CD4-positive, alpha-beta T cell treated with Interleukin-1 beta for 1 hour (primary cell): ENCODE data around the gene UBE2M.
A peak's percentile ranks its signal among the peaks of the same experiment; 100 is the strongest.

ENCODE experiments used
- DNase-seq, 2 donors: peaks; one replicate each; pipeline ENCODE4 v3.0.0-alpha.2; 2020 to 2022

UBE2M gene

DNA sequence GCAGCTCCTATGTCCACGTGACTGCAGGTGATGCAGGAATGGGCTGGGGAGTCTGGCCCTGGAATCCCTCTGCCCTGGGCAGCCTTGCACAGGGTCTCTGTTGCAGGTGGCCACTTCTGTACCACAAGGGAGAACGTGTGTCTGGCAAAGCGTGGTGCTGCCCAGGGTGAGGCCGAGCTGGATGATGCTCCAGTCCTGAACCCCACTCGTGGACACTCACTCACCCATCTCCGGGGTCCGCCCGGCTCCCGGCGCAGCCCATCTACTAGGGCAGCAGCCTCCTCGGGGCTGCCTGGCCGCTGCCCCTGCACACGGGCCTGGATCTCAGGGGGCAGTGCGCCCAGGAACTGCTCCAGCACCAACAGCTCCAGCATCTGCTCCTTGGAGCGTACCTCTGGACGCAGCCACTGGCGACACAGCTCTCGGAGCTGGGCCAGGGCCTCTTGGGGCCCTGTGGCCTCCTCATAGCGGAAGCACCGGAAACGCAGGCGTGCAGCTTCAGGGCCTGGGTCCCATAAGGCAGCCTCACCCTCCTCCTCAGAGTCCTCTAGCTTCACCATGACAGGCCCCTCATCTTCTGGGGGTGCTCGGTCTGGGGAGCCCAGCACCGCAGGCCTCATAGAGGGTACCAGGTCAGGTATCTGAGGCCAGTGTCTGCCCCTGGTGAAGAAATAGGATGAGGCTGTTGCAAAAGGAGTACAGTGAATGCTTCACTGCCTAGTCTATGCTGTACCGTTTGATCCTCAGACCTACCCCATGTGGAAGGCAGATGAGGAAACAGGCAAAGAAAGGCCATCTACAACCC is 12.6 kb upstream of the UBE2M start:
- no peak for DNase-seq

DNA sequence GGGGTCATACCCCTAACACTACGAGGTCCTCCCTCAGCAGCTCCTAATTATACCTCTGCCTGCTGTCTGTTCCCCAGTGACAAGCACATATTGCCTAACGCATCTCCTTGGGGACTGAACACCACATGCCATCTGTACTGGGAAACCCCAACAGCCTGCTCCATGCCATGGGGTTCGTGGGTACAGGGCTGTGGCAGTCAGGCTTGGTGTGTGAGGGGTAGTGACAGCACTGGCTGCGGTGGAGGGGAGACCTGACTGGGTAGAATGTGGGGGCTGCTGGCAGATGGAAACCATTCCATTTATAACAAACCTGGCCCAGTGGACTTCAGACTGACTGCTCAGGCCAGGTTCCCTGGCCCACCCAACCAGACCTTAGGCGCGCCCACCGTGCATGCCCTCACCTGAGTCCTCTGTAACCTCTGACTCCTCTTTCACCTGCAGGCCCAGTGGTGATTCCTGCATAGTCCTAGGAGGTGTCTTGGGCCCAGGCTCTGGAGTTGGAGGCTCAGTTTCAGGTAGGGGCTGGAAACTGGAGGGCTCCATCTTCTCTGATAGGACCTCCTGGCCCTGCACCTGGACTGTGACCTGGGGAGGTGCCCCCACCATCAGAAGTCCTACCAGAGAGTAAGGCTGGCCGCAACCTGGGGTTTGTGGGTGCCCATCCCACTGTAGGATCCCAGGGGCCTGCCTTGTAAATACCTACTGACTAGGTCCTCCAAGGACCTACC is 11.7 kb upstream of the UBE2M start:
- no peak for DNase-seq

DNA sequence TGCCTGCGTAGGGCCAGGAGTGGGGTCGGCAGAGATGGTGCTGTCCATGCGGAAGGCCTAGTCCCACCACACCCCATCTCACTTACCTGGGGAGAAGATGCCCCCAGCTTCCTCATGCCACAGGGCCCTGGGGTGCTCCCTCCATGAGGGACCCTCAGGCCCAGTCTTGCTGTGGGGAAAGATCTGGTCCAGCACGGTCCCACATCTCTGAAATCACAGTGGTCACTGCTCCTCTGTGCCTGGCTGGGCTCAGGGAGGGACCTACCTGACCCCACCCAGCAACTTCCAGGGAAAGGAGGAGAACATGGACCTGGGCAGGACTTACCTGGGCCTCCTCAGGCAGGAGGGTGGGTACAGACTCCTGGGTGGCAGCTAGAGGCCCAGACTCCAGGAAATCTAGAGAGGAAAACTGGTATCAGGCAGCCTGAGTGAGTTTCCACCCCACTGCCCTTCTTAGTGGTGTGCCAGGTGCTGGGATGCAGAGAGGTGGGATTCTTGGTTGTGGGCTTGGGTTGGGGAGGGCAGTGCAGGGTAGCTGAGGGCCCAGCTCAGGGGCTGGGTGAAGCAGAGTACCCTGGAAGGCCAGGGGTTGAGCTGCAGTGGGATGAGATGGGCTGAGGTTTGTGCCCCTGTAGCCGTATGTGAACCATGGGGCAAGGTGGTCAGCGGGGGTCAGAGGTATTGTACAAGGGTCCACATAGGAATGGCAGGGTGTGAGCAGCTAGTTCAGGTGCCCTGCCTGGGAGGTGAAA is 11.0 kb upstream of the UBE2M start:
- DNase-seq = no peak

DNA sequence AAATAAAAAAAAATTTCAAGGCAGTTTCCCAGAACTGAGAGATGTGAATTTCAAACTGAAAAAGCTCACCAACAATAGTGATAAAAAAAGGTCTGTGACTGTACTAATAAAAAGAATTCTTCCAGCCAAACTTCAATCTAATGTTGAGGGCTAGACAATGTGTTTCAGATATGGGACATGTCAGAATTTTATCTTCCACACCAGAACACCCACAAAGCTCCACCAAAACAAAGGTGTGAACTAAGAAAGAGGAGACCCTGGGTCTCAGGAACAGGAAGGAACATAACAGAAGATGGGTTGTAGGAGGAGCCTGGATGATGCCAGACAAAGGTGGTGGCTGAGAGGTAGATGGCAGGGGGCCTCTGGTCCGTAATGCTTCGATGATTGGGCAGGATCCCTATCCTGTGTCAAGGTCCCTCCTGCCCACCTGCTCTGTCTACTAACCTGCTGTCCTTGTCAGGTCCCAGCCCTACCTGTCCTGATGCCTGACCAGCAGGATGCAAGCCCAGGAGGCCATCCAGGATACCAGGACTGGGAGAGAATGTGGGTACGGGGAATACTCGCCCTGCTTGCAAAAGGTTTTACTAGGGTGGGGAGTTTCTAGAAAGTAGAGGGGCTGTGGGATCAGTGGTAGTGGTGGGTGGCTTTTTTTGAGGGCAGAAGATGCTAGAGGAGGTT is 10.2 kb upstream of the UBE2M start:
- no peak for DNase-seq

DNA sequence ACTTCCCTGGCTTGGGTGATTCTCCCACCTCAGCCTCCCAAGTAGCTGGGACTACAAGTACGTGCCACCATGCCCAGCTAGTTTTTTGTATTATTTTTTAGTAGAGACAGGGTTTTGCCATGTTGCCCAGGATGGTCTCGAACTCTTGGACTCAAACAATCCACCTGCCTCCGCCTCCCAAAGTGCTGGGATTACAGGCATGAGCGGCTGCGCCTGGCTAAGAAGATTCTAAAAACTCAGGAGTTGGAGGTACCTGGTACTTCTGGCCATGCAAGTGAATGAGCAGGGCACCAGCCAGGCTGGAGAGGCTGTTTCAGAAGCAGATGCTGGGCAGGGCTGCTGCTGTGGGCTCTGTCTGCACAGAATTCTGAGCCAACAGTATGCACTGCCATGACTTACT is 8.6 kb upstream of the UBE2M start:
- DNase-seq = no peak

DNA sequence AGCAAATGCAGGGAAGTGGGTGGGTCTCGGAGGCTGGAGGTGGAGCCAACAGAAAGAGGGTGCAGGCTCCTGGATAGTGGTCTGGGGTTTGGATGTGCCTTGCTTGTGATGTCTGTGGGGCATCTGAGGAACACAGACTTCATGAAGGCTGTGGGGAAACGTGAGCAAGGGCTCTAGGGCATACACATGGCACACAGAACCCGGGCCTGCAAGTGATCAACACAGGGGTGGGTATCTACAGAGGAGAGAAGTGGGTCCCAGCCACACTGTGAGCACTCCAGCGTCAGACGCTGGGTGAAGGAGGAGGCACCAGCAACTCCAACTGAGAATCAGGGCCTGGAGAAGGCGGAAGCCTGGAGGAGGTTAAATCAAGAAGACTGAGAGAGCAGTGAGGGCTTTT is 5.4 kb upstream of the UBE2M start:
- no peak for DNase-seq

DNA sequence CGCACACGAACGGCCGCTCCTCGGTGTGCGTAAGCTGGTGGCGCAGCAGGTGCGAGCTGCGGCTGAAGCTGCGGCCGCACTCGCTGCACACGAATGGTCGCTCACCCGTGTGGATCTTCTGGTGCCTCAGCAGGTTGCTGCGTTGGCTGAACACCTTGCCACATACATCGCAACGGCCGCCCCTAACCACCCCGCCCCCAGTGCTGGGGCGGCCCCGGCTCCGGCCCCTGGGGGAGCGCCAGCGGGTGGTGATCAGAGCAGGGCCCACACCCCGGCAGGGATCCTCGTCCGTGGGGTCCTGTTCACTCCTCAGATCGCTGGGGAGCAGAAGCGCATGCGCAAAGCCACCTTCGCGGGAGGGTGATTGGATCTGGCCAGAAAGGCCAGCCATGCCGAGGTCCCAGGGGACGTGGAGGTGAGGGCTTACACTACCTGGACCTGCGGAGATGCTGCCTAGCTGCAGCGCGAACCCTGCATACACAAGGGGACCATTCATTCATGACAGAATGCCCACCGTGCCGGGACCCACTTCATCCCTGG is 4.7 kb upstream of the UBE2M start:
- DNase-seq = peak in 1 of 2 donors; percentile 58

DNA sequence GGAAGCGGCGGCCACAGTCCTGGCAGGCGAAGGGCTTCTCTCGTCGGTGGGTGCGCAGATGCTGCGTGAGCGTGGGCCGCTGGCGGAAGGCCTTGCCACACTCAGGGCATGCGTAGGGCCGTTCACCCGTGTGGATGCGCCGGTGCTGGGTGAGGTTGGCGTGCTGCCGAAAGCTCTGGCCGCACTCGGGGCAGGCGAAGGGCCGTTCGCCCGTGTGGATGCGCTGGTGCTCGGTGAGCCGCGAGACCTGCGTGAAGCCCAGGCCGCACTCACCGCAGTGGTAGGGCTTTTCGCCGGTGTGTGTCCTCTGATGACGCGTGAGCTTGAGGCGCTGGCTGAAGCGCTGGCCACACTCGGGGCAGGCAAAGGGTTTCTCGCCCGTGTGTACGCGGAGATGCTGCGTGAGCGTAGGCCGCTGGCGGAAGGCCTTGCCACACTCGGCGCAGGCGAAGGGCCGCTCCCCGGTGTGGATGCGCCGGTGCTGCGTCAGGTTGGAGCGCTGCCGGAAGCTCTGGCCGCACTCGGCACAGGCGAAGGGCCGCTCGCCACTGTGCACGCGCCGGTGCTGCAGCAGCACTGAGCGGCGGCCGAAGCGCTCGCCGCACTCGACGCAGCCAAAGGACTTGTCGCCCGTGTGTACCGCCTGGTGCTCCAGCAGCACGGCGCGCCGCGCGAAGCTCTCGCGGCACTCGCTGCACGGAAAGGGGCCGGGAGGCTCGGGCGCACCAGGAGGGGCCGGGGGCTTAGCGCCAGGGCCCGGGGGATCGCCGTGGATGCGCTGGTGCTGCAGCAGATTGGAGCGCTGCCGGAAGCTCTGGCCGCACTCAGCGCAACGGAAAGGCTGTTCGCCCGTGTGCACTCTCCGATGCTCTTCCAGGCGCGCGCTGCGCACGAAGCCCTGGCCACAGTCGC is 4.0 kb upstream of the UBE2M start:
- peak in 1 of 2 donors; percentile 34 for DNase-seq

DNA sequence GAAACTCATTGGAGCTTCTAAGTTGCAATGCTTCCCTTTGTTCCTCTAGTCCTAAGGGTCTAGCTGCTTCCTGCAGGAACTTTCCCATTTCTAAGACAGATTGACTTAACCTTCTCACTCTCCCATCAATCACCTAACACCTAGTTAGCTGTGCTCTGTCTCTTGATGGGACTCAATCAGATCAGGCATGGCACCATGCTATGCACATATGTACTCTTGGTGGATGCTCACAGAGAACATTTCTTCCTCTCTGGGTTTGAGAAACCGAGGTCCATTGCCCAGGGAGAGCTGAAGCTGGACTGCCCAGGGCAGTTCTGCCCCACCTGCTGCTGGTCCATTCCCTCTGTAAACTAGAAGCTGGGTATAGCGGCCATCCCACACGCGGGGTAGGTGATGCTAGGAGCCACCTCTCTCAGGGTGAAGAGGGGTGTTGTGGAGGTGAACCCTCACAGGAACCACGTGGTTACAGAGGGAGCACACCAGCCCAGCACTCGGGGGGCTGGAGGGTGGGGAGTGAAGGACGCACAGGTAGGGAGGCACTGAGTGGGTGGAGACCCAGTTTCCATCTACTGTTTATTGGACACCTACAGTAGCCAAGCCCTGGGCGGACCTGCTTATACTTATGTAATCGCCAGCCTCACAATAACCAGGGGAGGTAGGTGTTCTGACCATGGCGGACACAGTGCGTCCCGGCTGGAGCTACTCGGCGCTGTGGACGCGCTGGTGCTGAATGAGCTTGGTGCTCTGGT is 3.1 kb upstream of the UBE2M start:
- no peak for DNase-seq

DNA sequence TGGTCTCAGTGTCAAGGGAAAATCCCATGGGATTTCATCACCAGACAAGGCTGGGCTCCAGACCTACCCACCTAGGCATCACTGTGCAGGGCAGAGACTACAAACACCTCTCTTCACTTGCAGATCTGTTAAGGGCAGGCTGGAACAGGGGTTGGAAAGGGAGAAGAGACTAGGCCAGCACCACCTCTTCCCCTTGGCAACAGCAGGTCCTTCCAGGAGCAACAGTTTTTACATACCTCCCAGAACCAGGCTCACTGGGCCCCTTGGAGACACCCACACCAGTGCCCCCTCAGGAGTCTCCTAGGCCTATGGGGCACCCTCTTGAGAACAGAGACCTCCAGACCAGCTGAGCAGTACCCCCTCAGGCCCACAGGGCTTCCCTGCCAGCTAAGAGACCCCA is 2.5 kb upstream of the UBE2M start:
- DNase-seq = no peak

DNA sequence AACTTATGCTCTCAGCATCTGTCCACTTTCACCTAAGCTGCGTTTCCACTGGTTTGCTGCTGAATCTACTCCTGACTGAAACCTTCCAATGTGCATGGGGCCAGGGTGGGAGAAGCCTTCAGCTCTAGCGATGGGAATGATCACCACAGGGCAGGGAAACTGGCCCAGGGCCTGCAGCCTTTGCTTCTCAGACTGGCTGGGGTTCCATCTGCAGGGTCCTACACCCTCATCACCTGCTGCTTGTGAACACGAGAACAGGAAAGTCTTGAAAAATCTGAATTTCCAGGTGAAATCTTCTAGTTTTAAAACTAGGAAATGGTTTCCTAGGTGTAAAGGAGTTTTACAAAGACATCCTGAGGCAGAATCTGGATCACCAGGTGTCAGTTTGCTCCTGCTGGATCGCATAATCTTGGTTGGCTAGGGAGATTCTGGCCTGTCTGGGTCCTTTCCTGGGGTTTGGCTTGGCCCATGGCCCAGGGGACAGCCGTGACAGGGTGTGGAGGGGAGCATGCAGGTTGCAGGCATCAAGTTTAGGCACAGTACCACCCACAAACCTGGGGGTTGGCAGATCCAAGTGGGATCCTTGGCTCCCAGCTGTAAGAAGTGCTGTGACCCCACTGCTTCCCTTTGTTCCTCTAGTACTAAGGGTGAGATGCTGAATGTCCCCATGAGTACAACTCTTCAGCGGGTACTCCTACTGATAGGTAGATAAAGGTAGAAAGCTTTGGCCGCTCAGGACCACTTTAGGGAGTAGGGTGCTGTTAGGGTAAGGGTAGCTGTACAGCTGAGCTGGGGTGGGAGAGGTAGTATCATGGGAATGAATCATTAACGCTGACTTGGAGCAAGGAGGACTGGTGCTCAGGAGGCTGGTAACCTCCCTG is 1.8 kb upstream of the UBE2M start:
- no peak for DNase-seq

DNA sequence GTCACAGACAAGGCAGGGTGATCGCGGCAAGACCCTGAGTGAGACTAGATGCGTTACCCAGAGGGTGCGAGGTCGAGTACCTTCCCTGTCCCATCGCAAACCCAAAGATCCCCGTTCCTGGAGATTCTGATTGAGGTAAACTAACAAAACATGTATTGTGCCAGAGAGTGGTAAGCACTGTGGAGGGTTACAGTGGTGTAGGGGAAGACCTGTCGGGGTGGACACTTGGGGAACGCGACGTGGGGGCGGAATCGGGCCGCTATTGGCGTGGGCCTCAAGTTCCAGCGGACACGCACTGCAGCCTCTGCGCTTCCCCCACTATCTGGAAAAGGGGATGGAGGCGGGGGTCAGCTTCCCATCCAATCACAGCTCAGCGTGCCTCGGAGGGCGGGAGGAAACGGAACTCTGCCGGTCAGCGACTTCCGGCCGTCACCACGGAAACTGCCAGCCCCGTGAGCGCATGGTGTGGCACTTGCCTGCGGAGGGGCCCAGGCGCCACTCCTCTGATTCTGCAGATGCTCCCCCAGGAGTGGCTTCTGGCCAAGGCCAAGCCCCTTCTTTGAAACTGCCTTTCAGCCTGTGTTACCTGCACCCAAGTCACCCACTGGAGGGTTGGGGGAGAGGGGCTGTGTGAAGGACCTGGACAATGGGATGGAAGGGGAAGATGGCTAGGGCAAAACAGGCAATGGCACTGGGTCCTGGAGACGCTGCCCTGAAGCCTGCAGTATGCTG is 1.0 kb upstream of the UBE2M start:
- DNase-seq = peak; percentile 67 to 84

DNA sequence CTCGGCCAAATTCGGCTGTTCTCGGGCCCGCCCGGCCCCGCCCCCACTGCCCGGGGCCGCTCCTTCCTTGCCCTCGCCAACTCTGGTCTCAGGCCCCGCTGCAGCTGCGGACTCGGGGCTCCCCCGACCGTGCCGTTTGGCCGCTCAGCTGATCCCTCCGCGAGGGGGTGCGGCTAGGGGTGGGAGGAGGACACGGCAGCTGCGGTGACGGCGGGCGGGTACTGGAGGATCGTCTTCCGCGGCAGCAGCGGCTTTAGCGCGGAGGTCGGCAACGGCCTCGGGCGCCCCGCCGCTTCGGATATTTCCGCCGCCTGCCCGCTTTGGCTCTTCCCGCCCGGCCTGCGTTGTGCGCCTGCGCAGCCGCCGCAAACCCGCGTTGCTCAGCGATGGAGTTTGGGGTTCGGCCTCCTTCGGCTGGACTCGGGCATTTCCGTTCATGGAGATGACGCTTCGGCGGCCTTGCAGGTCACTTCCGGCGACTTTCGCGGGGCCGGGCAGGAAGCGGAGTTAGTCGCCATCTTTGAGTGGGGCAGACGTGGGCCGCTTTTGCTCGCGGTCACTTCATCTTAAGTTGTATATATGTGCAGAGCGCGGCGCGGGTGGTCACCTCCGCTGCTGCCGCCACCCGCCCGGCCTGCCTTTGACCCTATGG is 338 bp upstream of the UBE2M start:
- DNase-seq = peak; percentile 99 to 100

DNA sequence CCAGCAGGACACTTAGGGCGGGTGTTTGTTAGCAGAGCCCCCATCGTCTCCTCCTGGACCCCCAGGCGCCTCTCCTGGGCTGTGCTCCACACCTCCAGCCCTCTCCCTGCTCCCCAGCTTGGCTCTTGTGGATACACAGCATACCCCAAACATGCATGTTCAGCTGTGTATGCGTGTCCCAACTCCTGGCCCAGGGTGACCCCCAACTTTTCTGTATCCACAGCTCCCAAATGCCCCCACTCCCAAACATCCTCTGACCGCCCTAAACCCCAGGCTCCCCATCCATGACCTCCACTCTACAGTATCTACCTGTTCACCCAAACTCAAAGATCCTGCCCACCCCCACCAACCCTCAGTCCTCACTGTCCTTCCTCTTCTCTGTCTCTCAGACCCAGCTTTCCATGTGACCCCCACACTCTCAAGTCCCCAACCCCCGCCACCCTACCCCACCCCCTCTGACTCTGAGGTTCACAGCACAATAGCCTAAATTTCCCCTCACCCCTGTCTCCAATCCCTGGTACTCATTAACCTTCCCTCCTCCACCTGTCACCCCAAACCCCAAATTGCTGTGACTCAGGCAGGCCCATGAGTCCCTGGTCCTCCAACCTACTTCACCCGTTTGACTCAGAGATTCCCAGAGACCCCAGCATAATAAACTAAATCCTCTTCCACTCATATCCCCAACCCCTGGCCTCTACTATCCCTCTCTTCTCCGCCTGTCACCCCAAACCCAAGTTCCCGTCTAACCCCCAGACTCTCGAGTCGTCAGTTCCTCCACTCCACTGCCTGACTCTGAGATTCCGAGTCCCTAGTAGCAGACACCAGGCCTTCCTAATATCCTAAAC is 968 bp downstream of the UBE2M start:
- DNase-seq = no peak

DNA sequence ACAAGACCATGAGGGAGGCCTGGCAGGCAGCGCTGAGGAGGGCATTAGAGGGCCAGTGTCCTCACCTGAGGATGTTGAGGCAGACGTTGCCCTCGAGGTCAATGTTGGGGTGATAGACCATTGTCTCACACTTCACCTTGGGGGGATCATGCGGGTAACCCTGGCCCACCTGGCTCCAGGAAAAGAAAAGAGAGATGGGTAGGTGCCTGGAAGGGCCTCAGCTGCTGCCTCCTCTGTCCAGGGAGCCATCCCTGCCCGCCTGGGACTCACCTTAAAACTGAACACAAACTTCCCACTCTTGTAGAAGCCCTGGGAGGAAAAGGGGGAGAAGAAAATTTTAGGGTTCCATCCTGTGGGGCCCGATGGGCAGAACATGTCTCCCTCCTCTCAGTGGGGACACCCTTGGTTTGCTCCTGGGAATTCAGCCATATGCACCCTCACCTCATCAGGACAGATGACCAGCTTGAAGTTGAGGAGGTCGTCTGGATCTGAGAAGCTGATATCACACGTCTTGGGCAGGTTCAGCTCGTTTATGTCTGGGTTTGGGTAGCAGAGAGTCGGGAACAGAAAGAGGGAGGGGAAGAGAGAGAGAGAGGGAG is 1.7 kb downstream of the UBE2M start:
- no peak for DNase-seq

DNA sequence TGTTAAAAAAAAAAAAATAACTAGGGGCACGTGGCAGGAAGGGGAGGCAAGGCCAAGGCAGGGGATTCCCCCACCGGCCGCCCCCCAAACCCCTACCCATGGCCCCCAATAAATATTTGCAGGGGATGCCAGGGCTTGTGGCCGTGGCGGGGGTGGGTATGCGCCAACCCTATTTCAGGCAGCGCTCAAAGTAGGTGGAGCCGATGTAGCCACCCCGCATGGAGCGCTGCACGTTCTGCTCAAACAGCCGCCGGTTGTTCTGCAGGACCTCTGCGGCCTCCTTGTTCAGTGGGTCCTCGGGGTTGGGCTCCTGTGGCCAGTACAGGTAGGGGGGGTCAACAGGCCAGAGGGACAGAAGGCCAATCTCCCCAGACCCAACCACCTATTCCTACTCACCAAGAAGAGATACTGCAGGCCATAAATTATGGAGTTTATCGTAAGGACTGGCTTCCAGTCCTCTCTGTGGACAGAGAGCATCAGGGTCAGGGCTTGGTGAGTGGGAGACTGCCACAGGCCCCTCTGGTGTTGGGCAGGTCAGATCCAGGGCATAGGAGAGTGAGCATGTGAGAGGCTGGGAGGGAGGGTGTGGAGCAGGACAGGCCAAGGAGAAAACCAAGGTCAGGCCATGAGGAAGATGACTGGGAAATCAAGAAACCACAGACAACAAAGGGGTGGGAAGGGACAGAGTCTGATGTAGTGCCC is 2.3 kb downstream of the UBE2M start:
- DNase-seq = no peak
